Erythroblast (primary cell): ENCODE data around the gene HSD17B14.

ENCODE experiments used
- GATA1 ChIP-seq: IDR thresholded peaks from 2 replicates; pipeline ENCODE4 v1.6.1; 2011; ENCODE audit warnings: low read depth, mild to moderate bottlenecking, control low read depth, low read length, moderate library complexity
- POLR2A ChIP-seq: IDR thresholded peaks from 2 replicates; pipeline ENCODE4 v1.6.1; 2011; ENCODE audit warnings: mild to moderate bottlenecking, low read length

DNA sequence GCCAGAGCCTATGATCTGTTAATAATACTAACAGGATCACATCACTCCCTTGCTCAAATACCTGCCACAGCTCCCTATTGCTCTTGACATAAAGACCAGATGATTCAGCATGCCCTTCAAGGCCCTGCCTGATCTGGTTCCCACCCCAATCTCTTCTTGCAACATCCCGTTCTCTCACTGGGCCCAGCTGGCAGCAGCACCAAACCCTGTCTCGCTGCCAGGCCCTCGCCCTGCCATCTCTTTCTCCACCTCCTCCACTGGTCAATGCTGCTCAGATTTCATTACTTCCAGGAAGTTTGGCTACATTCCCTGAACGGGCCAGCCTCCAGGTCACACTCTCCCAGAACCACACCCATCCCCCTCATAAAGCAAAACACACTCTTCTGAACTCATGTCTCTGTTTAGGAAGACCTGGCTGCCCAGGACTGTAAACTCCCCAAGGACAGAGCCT lies 16.9 kb downstream of the HSD17B14 start:
- TF ChIP-seq POLR2A = no peak
- TF ChIP-seq GATA1 = no peak
